Heart left ventricle (tissue), 13 donors: ENCODE data around the gene MAML1.

Source experiments
- POLR2A ChIP-seq, 2 donors: fragments of 450-650 bp; IDR thresholded peaks; one replicate each; pipeline ENCODE4 v1.6.1; 2017; ENCODE audit warnings: antibody characterized with exemption in 2 of 2, mild to moderate bottlenecking in 2 of 2, moderate library complexity in 2 of 2
- TF ChIP-seq, protein P1 (sequence below), 12 donors: fragments of 200-600 bp; sonication (generic) in 4 of 12; IDR thresholded peaks; one replicate each; pipeline versions ENCODE4 v1.5.0 to v1.8.0; 2018 to 2022; ENCODE audit warnings: antibody characterized with exemption in 12 of 12, mild to moderate bottlenecking in 5 of 12
- donor health status: ischemic (EF 13 %, LVEDD 7.1; RV severe dilation, severe dysfunction).
- donor health status: DM: no; HTN: yes; CAD: no.
- donor health status: DM: no; HTN: no; CAD: no.
- donor health status: ischemic (EF 25% LVEDD 6.9; RV normal size, moderate dysfunction).
- donor health status: ischemic (EF 25% LVEDD 5.7; RV mildly dilated, moderate dysfunction).
- donor health status: ischemic (EF 35%, LVEDD 5.7; RV mildly dilated, moderate dysfunction).
- donor health status: nonischemic (EF 11% LVEDD 7.7; RV severe dilation, severe dysfunction).
- donor health status: DM: yes; HTN: yes; CAD: no.
- donor health status: PGD.
- donor health status: ischemic (EF 29% LVEDD 5.4; RV normal size, mild dysfunction).
- donor health status: nonischemic (EF 23%, LVEDD 6.1; RV moderate dilation, normal function).

DNA sequence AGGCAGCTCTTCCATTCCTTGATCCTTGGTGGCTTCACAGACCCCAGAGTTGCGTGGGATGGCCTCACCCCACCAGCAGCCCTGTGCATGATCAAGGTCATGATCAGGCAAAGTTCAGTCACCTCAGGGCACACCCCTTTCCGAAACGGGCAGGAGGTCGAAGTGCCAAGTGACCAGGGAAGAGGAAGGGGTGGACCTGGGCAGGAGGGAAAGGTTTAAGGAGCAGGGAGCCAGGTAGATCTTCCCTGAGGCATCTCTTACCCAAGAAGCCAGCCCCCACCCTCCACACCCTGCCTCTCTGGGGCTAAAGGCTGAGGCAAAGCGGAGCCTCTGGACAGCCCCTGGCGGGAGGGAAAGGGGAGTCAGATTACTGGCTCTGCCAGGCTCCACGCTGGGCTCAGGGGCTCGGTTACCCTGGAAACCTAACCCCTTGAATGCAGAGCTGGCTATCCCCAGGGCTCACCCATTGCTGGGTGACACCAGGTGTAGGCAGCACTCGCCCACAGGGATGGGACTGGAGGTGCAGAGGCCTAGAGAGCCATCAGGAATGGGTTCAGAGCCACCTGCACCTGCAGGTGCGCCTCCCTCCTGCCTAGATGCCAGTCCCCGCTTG, 70.4 kb downstream of the MAML1 start:
- TF ChIP-seq, protein P1, sequence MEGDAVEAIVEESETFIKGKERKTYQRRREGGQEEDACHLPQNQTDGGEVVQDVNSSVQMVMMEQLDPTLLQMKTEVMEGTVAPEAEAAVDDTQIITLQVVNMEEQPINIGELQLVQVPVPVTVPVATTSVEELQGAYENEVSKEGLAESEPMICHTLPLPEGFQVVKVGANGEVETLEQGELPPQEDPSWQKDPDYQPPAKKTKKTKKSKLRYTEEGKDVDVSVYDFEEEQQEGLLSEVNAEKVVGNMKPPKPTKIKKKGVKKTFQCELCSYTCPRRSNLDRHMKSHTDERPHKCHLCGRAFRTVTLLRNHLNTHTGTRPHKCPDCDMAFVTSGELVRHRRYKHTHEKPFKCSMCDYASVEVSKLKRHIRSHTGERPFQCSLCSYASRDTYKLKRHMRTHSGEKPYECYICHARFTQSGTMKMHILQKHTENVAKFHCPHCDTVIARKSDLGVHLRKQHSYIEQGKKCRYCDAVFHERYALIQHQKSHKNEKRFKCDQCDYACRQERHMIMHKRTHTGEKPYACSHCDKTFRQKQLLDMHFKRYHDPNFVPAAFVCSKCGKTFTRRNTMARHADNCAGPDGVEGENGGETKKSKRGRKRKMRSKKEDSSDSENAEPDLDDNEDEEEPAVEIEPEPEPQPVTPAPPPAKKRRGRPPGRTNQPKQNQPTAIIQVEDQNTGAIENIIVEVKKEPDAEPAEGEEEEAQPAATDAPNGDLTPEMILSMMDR (IDR thresholded peaks at IDR 0.05), result no peak
- no peak for TF ChIP-seq POLR2A (IDR thresholded peaks at IDR 0.05)
